ENCODE measurements around the gene FKBP6. TPM values are rescaled to one million over a fixed set of nuclear protein-coding genes. Genes with fewer than 3 reads are reported as not detected.
"Not testable (repeated sequence)": the region's sequence is repeated elsewhere in the genome, so short reads cannot be mapped to it uniquely, and the experiment has no call there.

The FKBP6 gene, protein sequence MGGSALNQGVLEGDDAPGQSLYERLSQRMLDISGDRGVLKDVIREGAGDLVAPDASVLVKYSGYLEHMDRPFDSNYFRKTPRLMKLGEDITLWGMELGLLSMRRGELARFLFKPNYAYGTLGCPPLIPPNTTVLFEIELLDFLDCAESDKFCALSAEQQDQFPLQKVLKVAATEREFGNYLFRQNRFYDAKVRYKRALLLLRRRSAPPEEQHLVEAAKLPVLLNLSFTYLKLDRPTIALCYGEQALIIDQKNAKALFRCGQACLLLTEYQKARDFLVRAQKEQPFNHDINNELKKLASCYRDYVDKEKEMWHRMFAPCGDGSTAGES
- not detected for total RNA-seq
- polyA plus RNA-seq, result under 1 TPM; 0.15 to 0.51 (median 0.24) TPM
- long read RNA-seq, donor 1, result 0 reads
- long read RNA-seq, donor 2, partial matches to known transcripts, result 0 of 9 reads
- long read RNA-seq, donor 2, other reads (novel, unspliced or antisense), result 9 of 9 reads

DNA sequence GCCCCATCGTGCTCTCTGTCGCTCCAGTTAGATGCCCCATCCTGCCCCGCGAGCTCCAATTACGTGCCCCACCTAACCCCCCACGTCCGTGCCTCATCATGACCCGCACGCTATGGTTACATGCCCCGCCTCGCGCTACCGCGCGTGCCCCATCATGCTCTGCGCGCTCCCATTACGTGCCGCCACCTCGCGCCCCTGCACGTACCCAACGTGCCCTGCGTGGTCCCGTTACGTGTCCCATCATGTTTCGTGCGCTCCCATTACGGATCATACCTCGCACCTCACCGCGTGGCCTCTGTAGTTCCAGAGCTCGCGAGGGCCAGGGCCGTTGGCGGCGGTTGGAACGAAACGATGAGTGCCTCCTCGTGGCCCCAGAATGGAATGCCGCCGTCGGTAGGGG, at the start of gene FKBP6, which contains the start of gene TRIM50:
Gene FKBP6, plus strand, starts transcription at position 240 of the 400 bp plus-strand sequence. CDS start 268 bp downstream, outside the sequence.
Gene TRIM50, minus strand, starts transcription at position 161 of the 400 bp plus-strand sequence. CDS start 3,295 bp downstream, outside the sequence.
- H3K27me3 ChIP-seq (replicated peaks in 1 of 7); DNase-seq; H3K9me3 ChIP-seq; H3K36me3 ChIP-seq; H3K27ac ChIP-seq; H3K4me3 ChIP-seq; intact Hi-C loops (cut with DNase I; ENCODE audit: low total_unique reads): not testable (repeated sequence)
- WGBS, 5 donors, result 95 to 99% (median 96%) methylated on average over 39 to 43 of the region's 43 CpGs
- peaks cover 0 to 24% (median 16%) of the 10 kb centered on the region in 6 donors for H3K4me1 ChIP-seq

DNA sequence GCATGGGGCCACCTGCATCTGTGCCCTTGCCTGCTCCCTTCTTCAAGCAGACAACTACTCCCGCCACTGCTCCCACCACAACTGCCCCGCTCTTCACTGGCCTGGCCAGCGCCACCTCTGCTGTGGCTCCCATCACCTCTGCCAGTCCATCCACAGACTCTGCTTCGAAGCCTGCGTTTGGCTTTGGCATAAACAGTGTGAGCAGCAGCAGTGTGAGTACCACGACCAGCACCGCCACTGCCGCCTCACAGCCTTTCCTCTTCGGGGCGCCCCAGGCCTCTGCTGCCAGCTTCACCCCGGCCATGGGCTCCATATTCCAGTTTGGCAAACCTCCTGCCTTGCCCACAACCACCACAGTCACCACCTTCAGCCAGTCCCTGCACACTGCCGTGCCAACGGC, 30.7 kb upstream of the FKBP6 start:
- H3K4me1 ChIP-seq; H3K9me3 ChIP-seq; DNase-seq; H3K36me3 ChIP-seq; H3K4me3 ChIP-seq; H3K27me3 ChIP-seq (replicated peaks in 1 of 7); intact Hi-C loops (cut with DNase I; ENCODE audit: low total_unique reads); H3K27ac ChIP-seq: not testable (repeated sequence)
- no CpG with 5 or more reads among the region's 13 CpGs for WGBS, 5 donors

DNA sequence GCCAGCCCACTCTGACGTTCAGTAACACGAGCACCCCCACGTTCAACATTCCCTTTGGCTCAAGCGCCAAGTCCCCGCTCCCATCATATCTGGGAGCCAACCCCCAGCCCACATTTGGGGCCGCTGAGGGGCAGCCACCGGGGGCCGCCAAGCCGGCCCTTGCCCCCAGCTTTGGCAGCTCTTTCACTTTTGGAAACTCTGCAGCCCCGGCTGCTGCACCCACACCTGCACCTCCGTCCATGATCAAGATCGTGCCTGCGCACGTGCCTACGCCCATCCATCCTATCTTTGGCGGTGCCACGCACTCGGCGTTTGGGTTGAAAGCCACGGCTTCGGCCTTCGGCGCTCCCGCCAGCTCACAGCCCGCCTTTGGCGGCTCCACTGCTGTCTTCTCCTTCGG, 30.3 kb upstream of the FKBP6 start:
- peak; percentile 1 for DNase-seq
- WGBS, 5 donors, result 93 to 97% (median 96%) methylated on average over 17 to 27 of the region's 27 CpGs
- H3K4me1 ChIP-seq; H3K36me3 ChIP-seq; H3K9me3 ChIP-seq; intact Hi-C loops (cut with DNase I; ENCODE audit: low total_unique reads); H3K27me3 ChIP-seq (replicated peaks in 1 of 7); H3K27ac ChIP-seq; H3K4me3 ChIP-seq: not testable (repeated sequence)

DNA sequence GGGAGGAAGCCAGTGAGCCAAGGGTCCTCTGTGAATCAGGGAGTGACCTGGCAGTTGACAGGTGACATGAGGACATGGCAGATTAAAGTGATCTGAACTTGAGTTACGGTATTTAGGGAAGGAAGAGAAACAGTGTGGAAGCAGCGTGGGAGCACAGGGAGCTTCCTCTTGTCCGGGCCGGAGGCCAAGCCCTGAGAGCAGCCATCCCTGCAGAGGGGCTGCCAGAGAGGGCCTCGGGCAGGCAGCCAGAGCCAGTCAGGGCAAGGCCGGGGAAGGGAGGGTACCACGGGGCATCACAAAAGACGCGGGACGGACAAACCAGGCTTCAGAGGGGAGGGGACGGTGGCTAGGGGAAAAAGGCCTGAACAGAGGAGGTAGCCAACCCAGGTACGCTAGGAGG, 28.1 kb upstream of the FKBP6 start:
- H3K27me3 ChIP-seq (replicated peaks in 1 of 7); H3K27ac ChIP-seq; H3K9me3 ChIP-seq; intact Hi-C loops (cut with DNase I; ENCODE audit: low total_unique reads); H3K4me3 ChIP-seq: not testable (repeated sequence)
- Histone ChIP-seq H3K36me3 (peaks cover 0 to 22% (median 20%) of the 10 kb centered on the region in 6 donors), H3K4me1 (peaks cover 0 to 17% (median 0%) of the 10 kb centered on the region in 6 donors)
- peak; percentile 39 for DNase-seq
- WGBS, 5 donors, result 24 to 42% (median 36%) methylated on average over 5 to 10 of the region's 12 CpGs

DNA sequence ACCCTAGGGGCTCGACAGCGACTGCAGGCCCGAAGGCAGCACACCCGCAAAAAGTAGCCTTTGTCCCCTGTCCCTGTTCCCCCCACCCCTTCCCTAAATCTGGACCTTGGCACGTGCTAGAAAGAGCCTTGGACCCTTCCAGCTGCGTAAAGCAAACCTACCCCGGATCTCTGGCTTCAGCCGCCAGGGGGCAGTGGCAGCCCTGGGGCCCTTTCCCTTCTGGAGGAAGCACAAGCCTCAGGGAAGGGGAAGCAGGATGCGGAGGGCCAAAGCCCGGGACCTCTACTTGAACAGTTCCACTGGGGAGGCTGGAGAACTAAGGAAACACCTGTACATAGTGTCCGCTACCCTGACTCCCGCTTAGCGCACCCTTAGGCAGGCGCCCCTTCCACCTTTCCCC, 26.9 kb upstream of the FKBP6 start:
- H3K27me3 ChIP-seq (replicated peaks in 1 of 7); intact Hi-C loops (cut with DNase I; ENCODE audit: low total_unique reads); H3K4me3 ChIP-seq; H3K27ac ChIP-seq; H3K9me3 ChIP-seq: not testable (repeated sequence)
- DNase-seq, result peak; percentile 2
- H3K36me3 ChIP-seq, result peaks cover 0 to 35% (median 29%) of the 10 kb centered on the region in 6 donors
- H3K4me1 ChIP-seq, result peaks cover 0 to 28% (median 0%) of the 10 kb centered on the region in 6 donors
- WGBS, 5 donors, result 88 to 100% (median 95%) methylated on average over 4 to 10 of the region's 14 CpGs; no CpG with 5 or more reads in 1 of the 5 donors

DNA sequence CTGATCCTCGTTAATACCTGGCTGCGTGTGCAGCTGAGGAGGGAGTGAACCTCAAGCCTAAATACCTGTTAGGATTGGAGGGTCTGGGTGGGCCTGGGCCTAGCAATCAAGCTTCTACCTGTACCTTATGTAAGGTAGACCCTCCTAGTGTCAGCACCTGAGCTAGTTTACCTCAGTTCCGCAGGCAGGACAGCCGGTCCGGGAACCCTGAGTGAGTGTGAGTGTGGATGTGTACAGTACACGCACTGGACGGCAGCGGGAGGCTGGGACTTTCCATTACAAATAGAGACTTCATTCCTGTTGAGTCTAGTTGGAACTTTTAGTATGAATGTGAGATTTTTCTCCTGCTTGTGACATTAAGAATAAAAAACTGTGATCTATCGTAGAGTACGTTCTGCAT, 25.1 kb upstream of the FKBP6 start:
- H3K36me3 ChIP-seq, result peaks cover 0 to 50% (median 33%) of the 10 kb centered on the region in 6 donors
- DNase-seq; intact Hi-C loops (cut with DNase I; ENCODE audit: low total_unique reads); H3K27me3 ChIP-seq (replicated peaks in 1 of 7); H3K9me3 ChIP-seq; H3K4me3 ChIP-seq; H3K27ac ChIP-seq: not testable (repeated sequence)
- peaks cover 2 to 45% (median 9%) of the 10 kb centered on the region in 6 donors for H3K4me1 ChIP-seq
- WGBS, 5 donors, result 96 to 99% (median 97%) methylated on average over 8 to 10 of the region's 10 CpGs

DNA sequence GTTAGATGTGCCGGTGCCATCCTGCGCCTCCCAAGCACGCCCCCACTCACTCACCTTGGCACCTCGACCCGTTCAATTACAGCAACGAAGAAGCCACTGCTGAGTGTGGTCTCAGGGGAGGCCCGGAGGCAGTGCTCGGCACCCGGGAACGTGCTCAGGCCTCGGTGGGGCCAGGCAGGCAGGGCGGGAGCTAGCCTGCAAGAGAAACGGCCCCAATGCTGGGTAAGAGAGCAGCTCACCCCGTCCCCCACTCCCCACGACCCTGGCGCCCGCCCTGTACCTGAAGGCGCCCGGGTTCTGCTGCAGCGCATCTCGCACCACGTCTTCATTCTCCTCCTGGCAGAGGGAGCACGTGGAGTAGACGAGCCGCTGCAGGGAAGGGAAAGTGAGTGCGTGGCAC, 24.4 kb upstream of the FKBP6 start:
- H3K4me1 ChIP-seq, result peaks cover 4 to 52% (median 14%) of the 10 kb centered on the region in 6 donors
- H3K27me3 ChIP-seq (replicated peaks in 1 of 7), result no peaks in the 10 kb centered on the region
- H3K36me3 ChIP-seq, result peaks cover 0 to 50% (median 33%) of the 10 kb centered on the region in 6 donors
- intact Hi-C loops (cut with DNase I; ENCODE audit: low total_unique reads), result no loop called here
- 91 to 96% (median 92%) methylated on average over 24 to 26 of the region's 26 CpGs for WGBS, 5 donors
- H3K4me3 ChIP-seq, result no peak overlapping the region
- TF ChIP-seq, protein P1, sequence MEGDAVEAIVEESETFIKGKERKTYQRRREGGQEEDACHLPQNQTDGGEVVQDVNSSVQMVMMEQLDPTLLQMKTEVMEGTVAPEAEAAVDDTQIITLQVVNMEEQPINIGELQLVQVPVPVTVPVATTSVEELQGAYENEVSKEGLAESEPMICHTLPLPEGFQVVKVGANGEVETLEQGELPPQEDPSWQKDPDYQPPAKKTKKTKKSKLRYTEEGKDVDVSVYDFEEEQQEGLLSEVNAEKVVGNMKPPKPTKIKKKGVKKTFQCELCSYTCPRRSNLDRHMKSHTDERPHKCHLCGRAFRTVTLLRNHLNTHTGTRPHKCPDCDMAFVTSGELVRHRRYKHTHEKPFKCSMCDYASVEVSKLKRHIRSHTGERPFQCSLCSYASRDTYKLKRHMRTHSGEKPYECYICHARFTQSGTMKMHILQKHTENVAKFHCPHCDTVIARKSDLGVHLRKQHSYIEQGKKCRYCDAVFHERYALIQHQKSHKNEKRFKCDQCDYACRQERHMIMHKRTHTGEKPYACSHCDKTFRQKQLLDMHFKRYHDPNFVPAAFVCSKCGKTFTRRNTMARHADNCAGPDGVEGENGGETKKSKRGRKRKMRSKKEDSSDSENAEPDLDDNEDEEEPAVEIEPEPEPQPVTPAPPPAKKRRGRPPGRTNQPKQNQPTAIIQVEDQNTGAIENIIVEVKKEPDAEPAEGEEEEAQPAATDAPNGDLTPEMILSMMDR (IDR thresholded peaks at IDR 0.05 in 8 of 11, conservative IDR thresholded peaks at IDR 0.05 in 3 of 11), result no peak
- no peak for TF ChIP-seq POLR2AphosphoS5 (IDR thresholded peaks at IDR 0.05)
- TF ChIP-seq POLR2A (IDR thresholded peaks at IDR 0.05), result no peak
- no peaks in the 10 kb centered on the region for H3K9me3 ChIP-seq
- no peak overlapping the region for H3K27ac ChIP-seq
- no peak for DNase-seq

All from spleen (tissue), 13 donors.